Activated naive CD4-positive, alpha-beta T cell treated with Interleukin-2 at 50 U/mL for 16 hours (primary cell): ENCODE measurements around the gene GRM2.

Source experiments
- DNase-seq: peaks from one replicate; pipeline ENCODE4 v3.0.0-alpha.2; 2020

Gene GRM2

GRCh38 chr3:51706788-51707731 is at the start of gene GRM2:
Gene GRM2, plus strand, starts transcription at chr3:51707068. Its CDS starts 1,916 bp downstream, at chr3:51708984.
- DNase-seq = peak; percentile 17

GRCh38 chr3:51657234-51657633 is 49.6 kb upstream of the GRM2 start:
- no peak for DNase-seq

GRCh38 chr3:51659942-51660341 is 46.9 kb upstream of the GRM2 start:
- DNase-seq = no peak

GRCh38 chr3:51662456-51662855 is 44.4 kb upstream of the GRM2 start:
- DNase-seq = no peak

- DNase-seq = no peak
Measured at GRCh38 chr3:51668756-51669155, 38.1 kb upstream of the GRM2 start.

- peak; percentile 84 for DNase-seq
Measured at GRCh38 chr3:51669241-51670052, 37.4 kb upstream of the GRM2 start.

GRCh38 chr3:51670053-51670822 is 36.6 kb upstream of the GRM2 start:
- peak; percentile 34 for DNase-seq

GRCh38 chr3:51670823-51671733 is 35.8 kb upstream of the GRM2 start, which contains the start of gene TEX264:
Gene TEX264, plus strand, starts transcription at chr3:51671252. Its CDS starts 3,053 bp downstream, at chr3:51674305.
- DNase-seq = peak; percentile 92

GRCh38 chr3:51671734-51672475 is 35.0 kb upstream of the GRM2 start:
- DNase-seq = peak; percentile 65

- peak; percentile 1 for DNase-seq
Measured at GRCh38 chr3:51673181-51673801, 33.6 kb upstream of the GRM2 start.

GRCh38 chr3:51673802-51674654 is 32.8 kb upstream of the GRM2 start:
- DNase-seq = peak; percentile 1

GRCh38 chr3:51675201-51675611 is 31.7 kb upstream of the GRM2 start:
- DNase-seq = peak; percentile 45

- DNase-seq = no peak
Measured at GRCh38 chr3:51676102-51676640, 30.7 kb upstream of the GRM2 start.

- DNase-seq = no peak
Measured at GRCh38 chr3:51677358-51677757, 29.5 kb upstream of the GRM2 start.

GRCh38 chr3:51678186-51678585 is 28.7 kb upstream of the GRM2 start:
- DNase-seq = no peak

GRCh38 chr3:51678641-51679040 is 28.2 kb upstream of the GRM2 start:
- DNase-seq = no peak

GRCh38 chr3:51679318-51679717 is 27.6 kb upstream of the GRM2 start:
- no peak for DNase-seq

- no peak for DNase-seq
Measured at GRCh38 chr3:51679777-51680176, 27.1 kb upstream of the GRM2 start.

- no peak for DNase-seq
Measured at GRCh38 chr3:51680196-51680595, 26.7 kb upstream of the GRM2 start.
